Measurements from ENCODE around the gene FCN1.
A peak's percentile ranks its signal among the peaks of the same experiment; 100 is the strongest.
"Not testable (repeated sequence)": the region's sequence is repeated elsewhere in the genome, so short reads cannot be mapped to it uniquely, and the experiment has no call there.

FCN1 gene

GRCh38 chr9:134861595-134862334, 55.9 kb downstream of the FCN1 start:
- H3K4me1 Mint-ChIP-seq (ENCODE audit: low read depth) = peaks cover 8% of the 10 kb centered on the region
- H3K9me3 Mint-ChIP-seq = peaks cover 4% of the 10 kb centered on the region
- H3K27ac Mint-ChIP-seq = no peak overlapping the region
- H3K4me3 Mint-ChIP-seq = no peak overlapping the region
- no peaks in the 10 kb centered on the region for H3K36me3 Mint-ChIP-seq (ENCODE audit: low read depth)
- H3K27me3 Mint-ChIP-seq (ENCODE audit: low read depth) = no peaks in the 10 kb centered on the region

- Mint-ChIP-seq H3K4me3 (no peak overlapping the region), H3K36me3 (ENCODE audit: low read depth) (no peaks in the 10 kb centered on the region), H3K9me3 (peaks cover 4% of the 10 kb centered on the region), H3K27me3 (ENCODE audit: low read depth) (no peaks in the 10 kb centered on the region), H3K27ac (no peak overlapping the region), H3K4me1 (ENCODE audit: low read depth) (peaks cover 8% of the 10 kb centered on the region)
Observed at GRCh38 chr9:134860510-134860909, 57.2 kb downstream of the FCN1 start.

DNA sequence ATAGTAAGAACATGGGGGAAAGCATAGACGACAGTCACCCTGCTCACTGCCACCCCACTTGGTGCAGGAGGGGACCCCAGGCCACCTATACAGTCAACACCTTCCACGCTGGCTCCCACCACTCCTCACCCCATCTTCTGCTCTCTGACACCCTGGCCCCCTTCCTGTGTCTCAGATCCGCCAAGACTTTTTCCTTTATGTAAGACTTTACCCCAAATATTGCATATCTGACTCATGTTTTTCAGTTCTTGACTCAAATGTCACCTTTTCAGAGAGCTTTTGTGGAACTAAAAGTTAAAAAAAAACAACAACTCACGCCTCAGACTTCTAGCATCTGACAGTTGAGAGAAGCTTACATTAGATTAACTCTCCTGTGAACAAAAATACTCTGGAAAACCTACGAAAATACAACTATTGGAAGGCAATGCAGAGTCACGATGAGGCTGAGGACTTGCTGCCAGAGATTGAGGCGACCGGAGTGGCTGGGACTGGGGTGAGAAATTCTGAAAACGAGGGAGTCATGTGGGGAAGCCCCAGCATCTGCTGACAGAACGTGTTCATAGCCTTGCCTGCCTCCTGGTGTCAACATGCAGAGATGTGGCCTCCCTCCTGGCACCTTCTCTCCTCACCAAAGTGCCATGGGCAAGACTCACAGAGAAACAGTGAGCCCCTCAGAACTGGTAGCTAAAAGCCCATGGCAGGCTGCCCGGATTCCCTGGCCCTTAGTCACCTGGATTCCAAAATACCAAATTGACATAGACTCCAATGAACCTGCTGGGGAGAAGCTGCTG, 59.5 kb downstream of the FCN1 start:
- peaks cover 4% of the 10 kb centered on the region for H3K9me3 Mint-ChIP-seq
- peaks cover 8% of the 10 kb centered on the region for H3K4me1 Mint-ChIP-seq (ENCODE audit: low read depth)
- H3K27me3 Mint-ChIP-seq (ENCODE audit: low read depth) = no peaks in the 10 kb centered on the region
- peak overlapping the region; percentile 31 for H3K27ac Mint-ChIP-seq
- H3K36me3 Mint-ChIP-seq (ENCODE audit: low read depth) = no peaks in the 10 kb centered on the region
- H3K4me3 Mint-ChIP-seq = no peak overlapping the region

DNA sequence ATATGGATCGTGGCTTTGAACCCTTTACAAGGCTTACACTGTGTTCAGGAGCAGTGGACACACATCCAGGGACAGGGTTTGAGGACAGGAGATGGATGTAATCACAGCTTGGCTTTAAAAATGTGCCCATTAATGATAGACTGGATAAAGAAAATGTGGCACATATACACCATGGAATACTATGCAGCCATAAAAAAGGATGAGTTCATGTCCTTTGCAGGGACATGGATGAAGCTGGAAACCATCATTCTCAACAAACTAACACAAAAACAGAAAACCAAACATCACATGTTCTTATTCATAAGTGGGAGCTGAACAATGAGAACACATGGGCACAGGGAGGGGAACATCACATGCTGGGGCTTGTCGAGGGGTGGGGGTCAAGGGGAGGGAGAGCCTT, 60.3 kb downstream of the FCN1 start:
- not testable (repeated sequence) for H3K27ac Mint-ChIP-seq; H3K4me3 Mint-ChIP-seq; H3K36me3 Mint-ChIP-seq (ENCODE audit: low read depth); H3K9me3 Mint-ChIP-seq; H3K27me3 Mint-ChIP-seq (ENCODE audit: low read depth); H3K4me1 Mint-ChIP-seq (ENCODE audit: low read depth)

DNA sequence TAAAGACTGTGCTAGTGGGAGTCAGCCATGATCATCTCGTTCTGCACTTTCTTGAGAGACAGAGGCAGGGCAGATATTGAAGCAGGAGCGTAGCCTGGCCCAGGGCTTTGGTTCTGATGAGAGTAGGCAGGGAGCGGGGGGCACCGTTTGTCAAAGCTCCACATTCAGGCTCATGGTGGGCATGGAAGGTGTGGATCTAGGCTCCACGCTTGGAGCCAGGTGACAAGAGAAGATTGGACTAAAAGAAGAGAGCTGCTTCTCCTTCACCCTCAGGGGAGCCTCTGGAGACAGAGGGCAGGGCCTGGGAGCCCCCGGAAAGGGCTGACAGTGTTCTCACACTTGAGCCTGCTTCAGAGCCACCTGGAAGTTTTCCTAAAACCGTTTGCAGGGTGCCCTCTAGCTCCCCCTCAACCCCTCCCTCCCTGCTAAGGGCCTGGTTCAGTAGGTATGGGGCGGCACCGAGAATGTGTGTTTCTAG, 61.8 kb downstream of the FCN1 start:
- Mint-ChIP-seq H3K27me3 (ENCODE audit: low read depth) (no peaks in the 10 kb centered on the region), H3K4me1 (ENCODE audit: low read depth) (peaks cover 8% of the 10 kb centered on the region)

More for the DNA sequence above, 61.8 kb downstream of the FCN1 start:
- H3K4me3 Mint-ChIP-seq = no peak overlapping the region
- H3K36me3 Mint-ChIP-seq (ENCODE audit: low read depth) = no peaks in the 10 kb centered on the region
- peaks cover 4% of the 10 kb centered on the region for H3K9me3 Mint-ChIP-seq
- no peak overlapping the region for H3K27ac Mint-ChIP-seq
